ENCODE data around the gene NLGN1.

Gene NLGN1

GRCh38 chr3:174294616-174295015 lies 897.1 kb downstream of the NLGN1 start:
- TF ChIP-seq CSDC2 (CRISPR knock-in tag; IDR thresholded peaks at IDR 0.05): no peak
- no peak for TF ChIP-seq ZNF70 (CRISPR knock-in tag; IDR thresholded peaks at IDR 0.05)
- no peak for TF ChIP-seq ARNTL (CRISPR knock-in tag; IDR thresholded peaks at IDR 0.05; ENCODE audit: borderline replicate concordance, low read depth)
- no peak for TF ChIP-seq ESRRG (CRISPR knock-in tag; IDR thresholded peaks at IDR 0.05)
- TF ChIP-seq OSR1 (CRISPR knock-in tag; IDR thresholded peaks at IDR 0.05): no peak
- TF ChIP-seq ZFP3 (CRISPR knock-in tag; IDR thresholded peaks at IDR 0.05): no peak
- no peak for TF ChIP-seq TOX (CRISPR knock-in tag; IDR thresholded peaks at IDR 0.05; ENCODE audit: borderline replicate concordance)
- TF ChIP-seq ZFP30 (CRISPR knock-in tag; IDR thresholded peaks at IDR 0.05): no peak
- no peak for TF ChIP-seq ZC3H10 (CRISPR knock-in tag; IDR thresholded peaks at IDR 0.05)
- no peak for TF ChIP-seq GLIS3 (CRISPR knock-in tag; IDR thresholded peaks at IDR 0.05)
- no peak for TF ChIP-seq CREB5 (CRISPR knock-in tag; IDR thresholded peaks at IDR 0.05; ENCODE audit: low read depth)
- no peak for TF ChIP-seq BACH2 (CRISPR knock-in tag; IDR thresholded peaks at IDR 0.05; ENCODE audit: borderline replicate concordance)
- no peak for TF ChIP-seq CSRNP3 (CRISPR knock-in tag; IDR thresholded peaks at IDR 0.05)
- TF ChIP-seq ZNF565 (CRISPR knock-in tag; conservative IDR thresholded peaks at IDR 0.05; ENCODE audit: low read depth): no peak
- no peak for TF ChIP-seq TCF4 (CRISPR knock-in tag; IDR thresholded peaks at IDR 0.05; ENCODE audit: borderline replicate concordance)
- no peak for TF ChIP-seq ZNF8 (CRISPR knock-in tag; IDR thresholded peaks at IDR 0.05)
- no peak for TF ChIP-seq PATZ1 (CRISPR knock-in tag; IDR thresholded peaks at IDR 0.05; ENCODE audit: borderline replicate concordance)
- no peak for ATAC-seq

- TF ChIP-seq RARB (CRISPR knock-in tag; IDR thresholded peaks at IDR 0.05) (no peak), CSDC2 (CRISPR knock-in tag; IDR thresholded peaks at IDR 0.05) (no peak), ZFP3 (CRISPR knock-in tag; IDR thresholded peaks at IDR 0.05) (no peak), ISL1 (CRISPR knock-in tag; IDR thresholded peaks at IDR 0.05) (no peak), ZNF565 (CRISPR knock-in tag; conservative IDR thresholded peaks at IDR 0.05; ENCODE audit: low read depth) (no peak), GLIS3 (CRISPR knock-in tag; IDR thresholded peaks at IDR 0.05) (no peak), TCF4 (CRISPR knock-in tag; IDR thresholded peaks at IDR 0.05; ENCODE audit: borderline replicate concordance) (no peak), OSR1 (CRISPR knock-in tag; IDR thresholded peaks at IDR 0.05) (no peak), PATZ1 (CRISPR knock-in tag; IDR thresholded peaks at IDR 0.05; ENCODE audit: borderline replicate concordance) (no peak)
- ATAC-seq: no peak
These were observed 898.0 kb downstream of the NLGN1 start for GRCh38 chr3:174295306-174296092.

- no peak for ATAC-seq
- TF ChIP-seq RARB (CRISPR knock-in tag; IDR thresholded peaks at IDR 0.05) (no peak), ZFP30 (CRISPR knock-in tag; IDR thresholded peaks at IDR 0.05) (no peak), POU6F1 (CRISPR knock-in tag; IDR thresholded peaks at IDR 0.05; ENCODE audit: borderline replicate concordance, low read depth) (no peak), ZC3H10 (CRISPR knock-in tag; IDR thresholded peaks at IDR 0.05) (no peak), TCF4 (CRISPR knock-in tag; IDR thresholded peaks at IDR 0.05; ENCODE audit: borderline replicate concordance) (no peak), CSDC2 (CRISPR knock-in tag; IDR thresholded peaks at IDR 0.05) (no peak), ZNF565 (CRISPR knock-in tag; conservative IDR thresholded peaks at IDR 0.05; ENCODE audit: low read depth) (no peak), TSHZ2 (CRISPR knock-in tag; IDR thresholded peaks at IDR 0.05) (no peak), CREB5 (CRISPR knock-in tag; IDR thresholded peaks at IDR 0.05; ENCODE audit: low read depth) (no peak), ZNF70 (CRISPR knock-in tag; IDR thresholded peaks at IDR 0.05) (no peak), ZNF8 (CRISPR knock-in tag; IDR thresholded peaks at IDR 0.05) (no peak), ESRRG (CRISPR knock-in tag; IDR thresholded peaks at IDR 0.05) (no peak), ISL1 (CRISPR knock-in tag; IDR thresholded peaks at IDR 0.05) (no peak)
These were observed 905.3 kb downstream of the NLGN1 start for GRCh38 chr3:174302746-174303315.

All from SK-N-SH treated with all-trans-retinoic acid at 6 μM for 48 hours (cell line).